A549 (cell line): ENCODE results near the gene IL10RA. TPM values are rescaled to one million over a fixed set of nuclear protein-coding genes. Genes with fewer than 3 reads are reported as not detected.

Source experiments
- ATAC-seq, 2 experiments: fragments of 200-7000 bp in 1 of 2; fragments of >200 bp in 1 of 2; cut with Nextera tagmentation in 1 of 2; cut with Tn5 transposase in 1 of 2; 3 replicates each; pipeline versions ENCODE4 v1.8.0 to v1.9.1; 2018 to 2020; ENCODE audit warnings: mild to moderate bottlenecking in 1 of 2, moderate library complexity in 1 of 2
- CTCF ChIA-PET: fragments of 300-600 bp; sonication (Branson Sonifier 250); formaldehyde crosslinking; extraction: SDS; loops from one replicate; lab custom pipeline; 2021; ENCODE audit warnings: antibody characterized with exemption, inconsistent platforms; lab: Yijun Ruan, JAX
- POLR2A ChIA-PET: fragments of 350-600 bp; formaldehyde crosslinking; extraction: SDS; loops from one replicate; lab custom pipeline; 2021; ENCODE audit warnings: antibody characterized with exemption, inconsistent platforms; lab: Yijun Ruan, JAX
- DNase-seq, 2 experiments: peaks; one replicate each; pipeline versions ENCODE4 v3.0.0 to v3.0.0-alpha.2; 2011 to 2016; ENCODE audit warnings: low read depth in 1 of 2, low spot score in 1 of 2
- FAIRE-seq: peaks from 2 replicates; lab custom pipeline; 2011; peaks lifted over from hg19 to GRCh38; lab: Jason Lieb, UNC
- H3K27ac ChIP-seq, 2 experiments: fragments of >200 bp; sonication (Bioruptor Twin); formaldehyde crosslinking; 3 replicates each; pipeline ENCODE4 v1.5.1; 2016 to 2017
- H3K4me1 ChIP-seq: fragments of >200 bp; sonication (Bioruptor Twin); formaldehyde crosslinking; 3 replicates; pipeline ENCODE4 v1.6.1; 2016
- H3K4me2 ChIP-seq: fragments of >200 bp; sonication (Bioruptor Twin); formaldehyde crosslinking; 3 replicates; pipeline ENCODE4 v1.6.1; 2016
- H3K4me3 ChIP-seq: fragments of >200 bp; sonication (Bioruptor Twin); formaldehyde crosslinking; 3 replicates; pipeline ENCODE4 v1.5.1; 2016
- H3K9me3 ChIP-seq: fragments of >200 bp; sonication (Bioruptor Twin); formaldehyde crosslinking; 3 replicates; pipeline ENCODE4 v1.6.1; 2016
- ATOH8 ChIP-seq: fragments of 250-450 bp; sonication (Bioruptor Pico); IDR thresholded peaks from 2 replicates; pipeline ENCODE4 v1.5.0; 2020; ENCODE audit warnings: low read depth, mild to moderate bottlenecking, moderate library complexity
- BCL3 ChIP-seq: fragments of >200 bp; sonication (Bioruptor Twin); formaldehyde crosslinking; IDR thresholded peaks from 3 replicates; pipeline ENCODE4 v1.6.1; 2016
- BHLHE40 ChIP-seq: IDR thresholded peaks from 2 replicates; pipeline ENCODE4 v1.6.1; 2012; ENCODE audit warnings: low read depth, low read length, inconsistent platforms
- CBX2 ChIP-seq: fragments of 200-600 bp; sonication (generic); IDR thresholded peaks from 2 replicates; pipeline ENCODE4 v1.6.1; 2016; ENCODE audit warnings: low read depth, mild to moderate bottlenecking, borderline replicate concordance
- CBX8 ChIP-seq: fragments of 200-600 bp; sonication (generic); IDR thresholded peaks from 2 replicates; pipeline ENCODE4 v1.6.1; 2016
- E2F6 ChIP-seq: IDR thresholded peaks from 2 replicates; pipeline ENCODE4 v1.6.1; 2012; ENCODE audit warnings: low read depth, borderline replicate concordance
- GATA3 ChIP-seq: IDR thresholded peaks from 2 replicates; pipeline ENCODE4 v1.6.1; 2012; ENCODE audit warnings: borderline replicate concordance
- HOXA7 ChIP-seq: fragments of 250-450 bp; sonication (Bioruptor Pico); IDR thresholded peaks from 2 replicates; pipeline ENCODE4 v1.5.0; 2020; ENCODE audit warnings: mild to moderate bottlenecking, moderate library complexity
- HOXB5 ChIP-seq: fragments of 250-450 bp; sonication (Bioruptor Pico); IDR thresholded peaks from 2 replicates; pipeline ENCODE4 v1.5.0; 2020; ENCODE audit warnings: mild to moderate bottlenecking, moderate library complexity
- JUNB ChIP-seq: fragments of >200 bp; sonication (Bioruptor Twin); formaldehyde crosslinking; IDR thresholded peaks from 2 replicates; pipeline ENCODE4 v1.6.1; 2016
- KDM1A ChIP-seq: fragments of 200-600 bp; sonication (generic); IDR thresholded peaks from 2 replicates; pipeline ENCODE4 v1.6.1; 2016; ENCODE audit warnings: low read depth, mild to moderate bottlenecking
- NPAS2 ChIP-seq: fragments of 250-450 bp; sonication (Bioruptor Pico); IDR thresholded peaks from 2 replicates; pipeline ENCODE4 v1.8.0; 2022; ENCODE audit warnings: mild to moderate bottlenecking, moderate library complexity, borderline replicate concordance
- NR3C1 ChIP-seq: fragments of >200 bp; sonication (Bioruptor Twin); formaldehyde crosslinking; IDR thresholded peaks from 3 replicates; pipeline ENCODE4 v1.6.1; 2017
- PHF8 ChIP-seq: fragments of 200-600 bp; sonication (generic); IDR thresholded peaks from 2 replicates; pipeline ENCODE4 v1.6.1; 2016; ENCODE audit warnings: low read depth, mild to moderate bottlenecking, antibody characterized with exemption, moderate library complexity, borderline replicate concordance
- POLR2A ChIP-seq: IDR thresholded peaks from 2 replicates; pipeline ENCODE4 v1.6.1; 2012; ENCODE audit warnings: mild to moderate bottlenecking, low read length
- RARB ChIP-seq: fragments of 250-450 bp; sonication (Bioruptor Pico); IDR thresholded peaks from 2 replicates; pipeline ENCODE4 v1.8.0; 2021; ENCODE audit warnings: mild to moderate bottlenecking, moderate library complexity
- REST ChIP-seq: fragments of 200-600 bp; sonication (generic); IDR thresholded peaks from 2 replicates; pipeline ENCODE4 v1.6.1; 2016; ENCODE audit warnings: antibody characterized with exemption, mild to moderate bottlenecking, moderate library complexity
- RNF2 ChIP-seq: fragments of 200-600 bp; sonication (generic); IDR thresholded peaks from 2 replicates; pipeline ENCODE4 v1.6.1; 2016; ENCODE audit warnings: low read depth, mild to moderate bottlenecking, antibody characterized with exemption, moderate library complexity, borderline replicate concordance
- SREBF2 ChIP-seq: fragments of 450-650 bp; IDR thresholded peaks from 2 replicates; pipeline ENCODE4 v1.6.1; 2014; ENCODE audit warnings: mild to moderate bottlenecking, moderate library complexity
- TFCP2L1 ChIP-seq: fragments of 250-450 bp; sonication (Bioruptor Pico); IDR thresholded peaks from 2 replicates; pipeline ENCODE4 v1.5.0; 2021; ENCODE audit warnings: mild to moderate bottlenecking
- TP53 ChIP-seq: fragments of 250-450 bp; sonication (Bioruptor Pico); IDR thresholded peaks from 2 replicates; pipeline ENCODE4 v1.5.0; 2021; ENCODE audit warnings: mild to moderate bottlenecking, moderate library complexity
- ZFP36 ChIP-seq: fragments of 450-650 bp; IDR thresholded peaks from 2 replicates; pipeline ENCODE4 v1.6.1; 2014; ENCODE audit warnings: borderline replicate concordance; ENCODE audit not compliant: partially characterized antibody
- WGBS: methylation state at CpG from one replicate; pipeline ENCODE4 v1.1.6; 2017; ENCODE audit errors: missing lambda C conversion rate; 5-methylcytosine and 5-hydroxymethylcytosine counted together
- polyA plus RNA-seq, 4 experiments: library from polyadenylated mRNA; depleted of rRNA in 3 of 4; stranded (reverse); fragments of >200 nt; fragmentation: RNase III in 1 of 4; extraction: RNeasy Plus Mini Kit Qiagen cat#74134 plus additional on column Dnase treatment in 1 of 4; gene quantifications; 2 replicates in 3 of 4; 3 replicates in 1 of 4; pipeline ENCODE4 v1.2.3, GENCODE V29; 2011 to 2017
- TF ChIP-seq, protein P1 (sequence below): fragments of 250-450 bp; sonication (Bioruptor Pico); IDR thresholded peaks from 2 replicates; pipeline ENCODE4 v1.5.0; 2021; ENCODE audit warnings: mild to moderate bottlenecking, moderate library complexity, borderline replicate concordance

IL10RA gene
- polyA plus RNA-seq, 2 of the 4 experiments (the other 2 are of a cell fraction): 0.03 to 0.17 TPM

- TF ChIP-seq ZFP36 (no peak), RNF2 (no peak), JUNB (no peak), PHF8 (no peak), ATOH8 (CRISPR knock-in tag) (no peak), GATA3 (no peak), CBX2 (no peak), NPAS2 (CRISPR knock-in tag) (no peak), REST (no peak), E2F6 (no peak), HOXB5 (CRISPR knock-in tag) (no peak), SREBF2 (no peak)
- H3K4me1 ChIP-seq: no peaks in the 10 kb centered on the region
- CTCF ChIA-PET: no interaction called here
- FAIRE-seq (no peak), ATAC-seq (no peak), DNase-seq (no peak)
- no peak overlapping the region for H3K27ac ChIP-seq
- no peak overlapping the region for H3K4me2 ChIP-seq
- POLR2A ChIA-PET: no interaction called here
- 58% methylated on average over 4 of the region's 4 CpGs for WGBS
- no peaks in the 10 kb centered on the region for H3K9me3 ChIP-seq
- no peak overlapping the region for H3K4me3 ChIP-seq
Measured at GRCh38 chr11:118033443-118033842, 47.2 kb downstream of the IL10RA start.

DNA sequence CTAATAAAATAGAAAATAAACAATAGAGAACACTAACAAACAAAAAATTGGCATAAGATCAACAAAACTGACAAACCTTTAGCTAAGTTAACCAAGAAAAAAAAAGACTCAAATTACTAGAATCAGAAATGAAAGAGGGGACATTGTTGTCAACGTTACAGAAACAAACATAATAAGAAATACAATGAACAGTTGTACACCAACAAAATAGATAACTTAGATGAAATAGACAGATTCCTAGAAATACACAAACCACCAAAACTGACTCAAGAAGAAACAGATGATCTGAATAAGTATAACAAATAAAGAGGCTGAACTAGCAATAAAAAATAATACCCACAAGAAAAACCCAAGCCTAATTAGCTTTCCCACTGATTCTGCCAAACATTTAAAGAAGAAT, 55.9 kb downstream of the IL10RA start:
- no peak for FAIRE-seq
- 8% methylated on average over 1 of the region's 1 CpG for WGBS
- H3K4me2 ChIP-seq: no peak overlapping the region
- H3K4me3 ChIP-seq: no peak overlapping the region
- no peak overlapping the region for H3K27ac ChIP-seq
- ATAC-seq: no peak
- TF ChIP-seq TFCP2L1 (CRISPR knock-in tag) (no peak), E2F6 (no peak), POLR2A (no peak), RARB (CRISPR knock-in tag) (no peak), CBX8 (no peak), BHLHE40 (no peak)
- CTCF ChIA-PET: interaction anchor here (0.9 to 1.2 kb wide), 3 partner anchors 11 to 223 kb away, joined by 3 to 7 read pairs (median 5); no protein-coding TSS in a partner anchor
- POLR2A ChIA-PET: no interaction called here
- H3K4me1 ChIP-seq: 0 out of 3 replicates have a peak, but pooled peaks cover 4% of the 10 kb centered on the region
- no peaks in the 10 kb centered on the region for H3K9me3 ChIP-seq
- no peak for DNase-seq

GRCh38 chr11:118042796-118043195, 56.6 kb downstream of the IL10RA start:
- no peak for ATAC-seq
- WGBS: 60% methylated on average over 4 of the region's 4 CpGs
- TF ChIP-seq NR3C1 (no peak), BCL3 (no peak), KDM1A (no peak), TP53 (CRISPR knock-in tag) (no peak), HOXA7 (CRISPR knock-in tag) (no peak)
- TF ChIP-seq, protein P1, sequence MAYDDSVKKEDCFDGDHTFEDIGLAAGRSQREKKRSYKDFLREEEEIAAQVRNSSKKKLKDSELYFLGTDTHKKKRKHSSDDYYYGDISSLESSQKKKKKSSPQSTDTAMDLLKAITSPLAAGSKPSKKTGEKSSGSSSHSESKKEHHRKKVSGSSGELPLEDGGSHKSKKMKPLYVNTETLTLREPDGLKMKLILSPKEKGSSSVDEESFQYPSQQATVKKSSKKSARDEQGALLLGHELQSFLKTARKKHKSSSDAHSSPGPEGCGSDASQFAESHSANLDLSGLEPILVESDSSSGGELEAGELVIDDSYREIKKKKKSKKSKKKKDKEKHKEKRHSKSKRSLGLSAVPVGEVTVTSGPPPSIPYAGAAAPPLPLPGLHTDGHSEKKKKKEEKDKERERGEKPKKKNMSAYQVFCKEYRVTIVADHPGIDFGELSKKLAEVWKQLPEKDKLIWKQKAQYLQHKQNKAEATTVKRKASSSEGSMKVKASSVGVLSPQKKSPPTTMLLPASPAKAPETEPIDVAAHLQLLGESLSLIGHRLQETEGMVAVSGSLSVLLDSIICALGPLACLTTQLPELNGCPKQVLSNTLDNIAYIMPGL (CRISPR knock-in tag): no peak
- H3K4me3 ChIP-seq: no peak overlapping the region
- ChIA-PET POLR2A (no interaction called here), CTCF (interaction anchor here (0.9 to 1.2 kb wide), 2 partner anchors 10 to 224 kb away, joined by 5 to 7 read pairs; no protein-coding TSS in a partner anchor)
- FAIRE-seq: no peak
- no peaks in the 10 kb centered on the region for H3K9me3 ChIP-seq
- H3K4me1 ChIP-seq: 0 out of 3 replicates have a peak, but pooled peaks cover 4% of the 10 kb centered on the region
- no peak overlapping the region for H3K27ac ChIP-seq
- H3K4me2 ChIP-seq: no peak overlapping the region
- DNase-seq: no peak
